IPS DF 4.7 (cell line): Measurements from ENCODE around the gene ZMIZ1.

Experiments used
- DNase-seq: peaks from one replicate; pipeline ENCODE4 v3.0.0-alpha.2; 2013; ENCODE audit warnings: low spot score; ENCODE audit errors: extremely low read depth

The ZMIZ1 gene

GRCh38 chr10:79079054-79079397 lies 10.3 kb downstream of the ZMIZ1 start:
- no peak for DNase-seq

DNA sequence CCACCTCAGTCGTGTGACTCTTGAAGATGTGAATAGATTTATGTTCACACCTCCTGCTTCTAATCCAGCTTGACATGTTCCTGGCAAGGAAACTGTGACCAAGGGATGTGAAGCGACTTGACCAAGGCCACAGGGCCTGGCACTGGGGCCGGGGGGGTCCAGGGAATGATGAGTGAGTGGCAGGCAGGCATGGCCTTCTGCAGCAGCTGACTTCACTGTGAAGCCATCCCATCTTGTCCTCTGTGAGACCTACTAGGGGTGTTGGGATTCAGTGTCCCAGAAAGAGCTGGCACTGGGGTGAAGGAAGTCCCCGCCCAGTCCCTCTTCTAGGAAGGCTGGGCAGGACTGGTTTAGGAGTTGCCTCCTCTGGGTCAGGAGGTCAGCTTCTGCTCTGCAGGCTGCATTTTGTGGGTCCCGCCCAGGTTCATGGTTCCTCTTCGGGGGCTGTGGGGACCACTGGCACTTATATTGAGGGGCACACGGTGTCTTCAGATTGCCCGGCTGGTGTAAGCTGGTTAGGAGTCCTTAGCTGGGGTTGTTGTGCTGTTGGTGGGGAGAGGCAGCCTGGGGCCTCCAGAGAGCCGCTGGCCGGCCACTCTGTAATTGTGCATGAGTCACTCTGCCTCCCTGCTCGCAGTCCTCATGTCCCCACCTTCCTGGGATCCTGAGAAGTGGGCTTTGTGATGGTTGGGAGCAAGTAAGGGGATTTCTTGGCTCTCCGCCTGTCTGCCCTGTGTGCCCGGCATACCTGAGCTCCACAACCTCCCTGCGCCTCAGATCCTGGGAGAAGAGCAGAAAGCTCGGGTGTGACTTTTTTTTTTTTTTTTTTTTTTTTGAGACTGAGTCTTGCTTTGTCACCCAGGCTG lies 11.0 kb downstream of the ZMIZ1 start:
- DNase-seq, result no peak

DNA sequence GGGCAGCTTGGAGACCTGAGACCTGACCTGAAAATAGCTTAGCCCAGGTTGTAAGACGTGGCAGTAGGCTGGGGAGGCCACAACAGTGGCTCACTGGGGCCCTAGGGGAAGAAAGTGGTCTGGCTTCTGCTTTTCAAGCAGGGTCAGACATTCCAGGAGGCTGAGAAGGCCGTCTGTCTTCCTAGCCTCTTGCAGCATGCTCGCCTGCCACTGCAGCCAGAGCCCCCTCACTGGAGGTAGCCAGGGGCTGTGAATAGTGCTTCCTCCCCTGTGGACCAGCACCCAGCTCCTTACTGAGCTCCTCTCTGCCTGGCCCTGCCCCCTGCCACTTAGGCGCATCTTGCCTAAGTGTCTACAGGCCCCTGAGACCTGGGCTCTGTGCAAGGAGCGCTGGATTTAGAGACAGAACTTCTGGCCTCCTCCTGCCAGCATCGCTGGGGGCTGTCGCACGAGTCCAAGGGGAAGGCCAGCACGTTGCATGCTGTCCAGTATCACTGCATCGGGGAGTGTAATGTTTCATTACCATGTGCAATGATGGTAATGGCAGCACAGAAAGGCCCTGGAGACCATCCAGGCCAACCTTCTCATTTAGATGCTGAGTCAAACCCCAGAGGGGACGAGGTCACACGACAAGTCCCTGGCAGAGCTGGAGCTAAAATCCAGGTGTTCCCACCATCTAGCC lies 12.7 kb downstream of the ZMIZ1 start:
- DNase-seq, result no peak

GRCh38 chr10:79082035-79082373 lies 13.2 kb downstream of the ZMIZ1 start:
- DNase-seq, result no peak

GRCh38 chr10:79082631-79083596 lies 14.1 kb downstream of the ZMIZ1 start:
- DNase-seq, result no peak

DNA sequence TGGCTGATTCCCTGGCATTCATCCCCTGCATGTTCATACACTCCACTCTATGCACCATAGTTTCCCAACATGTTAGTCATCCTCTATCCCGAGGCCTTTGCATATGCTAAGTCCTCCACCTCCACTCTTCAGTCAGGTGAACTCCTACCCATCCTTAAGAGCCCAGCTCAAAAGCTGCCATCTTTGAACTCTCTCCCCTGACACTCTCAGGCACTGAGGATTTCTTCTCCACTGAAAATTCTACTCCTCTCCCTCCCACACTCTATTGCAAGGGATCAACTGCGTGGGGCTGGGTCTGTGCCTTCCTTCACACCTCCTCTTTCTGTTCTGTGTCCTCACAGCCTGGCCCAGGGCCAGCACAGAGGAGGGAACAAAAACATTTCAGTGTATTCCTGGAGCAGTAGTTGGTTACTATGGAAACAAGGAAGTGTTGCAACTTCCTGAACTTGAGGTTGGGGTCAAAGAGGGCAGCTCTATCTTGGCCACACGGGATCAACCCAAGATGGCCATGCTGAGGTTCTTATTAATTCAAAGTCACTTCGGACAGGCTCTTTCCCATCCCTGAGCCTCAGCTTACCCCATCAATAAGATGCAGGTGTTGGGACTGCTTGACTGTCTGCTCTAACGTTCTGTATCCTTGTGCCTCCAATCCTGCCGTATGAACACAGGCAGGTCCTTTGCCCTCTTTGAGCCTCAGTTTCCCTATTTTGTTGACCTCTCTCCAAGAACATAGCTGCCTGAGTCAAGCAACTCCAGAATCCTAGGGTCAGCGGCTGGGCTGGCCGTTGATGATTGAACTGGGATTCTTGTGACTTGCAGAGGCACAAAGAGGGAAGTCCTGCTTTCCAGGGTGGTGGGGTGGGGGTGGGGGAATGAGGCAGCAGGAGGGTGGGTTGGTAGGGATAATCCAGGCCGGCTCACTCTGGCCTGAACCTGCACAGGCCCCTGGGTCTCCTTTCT lies 15.5 kb downstream of the ZMIZ1 start:
- DNase-seq, result no peak

- no peak for DNase-seq
These were observed 16.3 kb downstream of the ZMIZ1 start for GRCh38 chr10:79084972-79085597.

- no peak for DNase-seq
These were observed 18.1 kb downstream of the ZMIZ1 start for GRCh38 chr10:79086822-79087221.

DNA sequence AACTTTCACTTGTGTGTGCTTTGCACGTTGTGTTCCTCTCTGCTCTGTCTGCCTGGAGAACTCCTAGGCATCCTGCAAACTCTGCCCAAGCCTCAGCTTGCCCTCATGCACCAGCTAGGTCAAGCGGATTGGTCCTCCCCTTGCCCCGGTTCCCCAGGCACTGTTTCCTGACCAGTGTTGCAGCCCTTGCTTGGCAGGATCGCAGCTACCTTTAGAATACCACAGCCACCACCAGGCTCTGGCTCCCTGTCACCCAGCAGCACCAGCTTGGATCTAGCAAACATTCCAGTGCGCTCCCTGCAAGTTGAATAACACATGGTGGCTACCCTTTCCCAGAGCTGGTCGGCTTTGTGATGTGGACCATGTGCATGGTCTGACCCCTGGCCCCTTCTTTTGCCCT lies 19.0 kb downstream of the ZMIZ1 start:
- no peak for DNase-seq

DNA sequence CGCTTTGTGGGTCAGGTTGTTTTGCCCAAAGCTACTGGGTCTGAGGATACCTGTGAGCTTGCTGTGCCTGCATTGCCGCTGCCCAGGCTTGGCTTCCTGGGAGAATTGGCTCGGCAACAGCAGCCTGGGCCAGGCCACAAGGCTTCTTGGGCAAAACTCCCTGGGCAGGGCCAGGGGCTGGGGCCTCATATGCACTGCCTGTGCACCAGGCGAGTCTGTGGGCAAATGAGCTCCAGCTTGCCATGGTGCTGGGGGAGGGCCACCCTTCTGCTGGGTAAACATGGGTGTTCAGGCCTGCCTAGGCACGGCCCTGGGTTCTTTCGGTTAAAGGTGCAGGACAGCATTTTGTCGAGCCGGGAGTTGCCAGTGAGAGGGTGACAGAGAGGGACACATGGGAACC lies 19.4 kb downstream of the ZMIZ1 start:
- DNase-seq, result no peak

GRCh38 chr10:79088613-79089355 lies 20.0 kb downstream of the ZMIZ1 start:
- no peak for DNase-seq

GRCh38 chr10:79089632-79090031 lies 20.9 kb downstream of the ZMIZ1 start:
- no peak for DNase-seq

DNA sequence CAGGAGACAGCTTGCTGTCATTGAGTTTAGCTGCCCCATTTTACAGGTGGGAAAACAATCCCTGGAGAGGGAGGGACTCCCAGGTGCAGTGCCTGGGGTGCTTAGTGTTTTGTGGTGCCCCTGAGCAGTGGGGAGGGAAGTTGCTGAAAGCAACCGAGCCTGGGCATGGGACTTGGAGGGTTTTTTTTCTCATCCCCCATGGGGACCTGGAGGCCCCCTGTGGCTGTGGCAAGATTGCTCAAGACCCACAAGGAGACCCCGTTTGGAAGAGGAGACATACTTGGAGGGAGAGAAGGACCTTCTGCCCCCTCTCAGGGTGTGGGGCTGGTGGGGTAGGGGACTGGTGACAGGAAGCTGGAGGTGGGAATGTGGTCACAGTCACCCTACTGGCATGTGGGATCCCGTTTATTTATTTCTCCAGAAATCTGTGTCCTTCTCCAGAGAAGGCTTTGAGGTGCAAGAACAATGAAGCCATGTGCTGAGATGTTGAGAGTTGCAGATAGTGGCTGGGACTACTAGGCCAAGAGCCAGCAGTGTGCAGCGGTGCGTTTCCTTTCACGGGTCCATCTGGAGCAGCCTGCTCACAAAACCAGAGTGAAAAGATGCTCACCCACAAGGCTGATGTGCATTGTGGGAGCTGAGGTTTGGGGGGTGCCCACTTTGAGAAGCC lies 21.5 kb downstream of the ZMIZ1 start:
- no peak for DNase-seq

- DNase-seq, result no peak
These were observed 23.6 kb downstream of the ZMIZ1 start for GRCh38 chr10:79092292-79092896.

- DNase-seq, result no peak
These were observed 25.1 kb downstream of the ZMIZ1 start for GRCh38 chr10:79093658-79094411.

- no peak for DNase-seq
These were observed 25.8 kb downstream of the ZMIZ1 start for GRCh38 chr10:79094412-79095175.

DNA sequence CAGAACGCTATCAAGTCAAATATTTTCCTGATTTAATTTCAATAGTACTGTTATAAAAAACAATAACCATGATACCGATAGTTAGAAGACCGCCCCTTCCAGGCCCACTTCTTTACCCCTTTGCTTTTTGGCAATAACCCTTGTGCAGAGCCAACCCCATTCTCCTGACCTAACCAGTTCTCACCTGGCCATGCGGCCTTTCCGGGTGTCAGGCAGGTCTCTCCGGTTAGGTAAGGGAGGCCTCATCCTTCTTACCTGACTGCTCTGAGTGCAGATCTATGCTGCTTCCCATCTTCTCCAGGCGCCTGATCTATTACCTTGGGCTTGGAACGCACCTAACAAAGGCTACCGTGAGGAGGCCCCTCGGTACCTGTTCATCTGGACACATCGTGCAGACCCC lies 26.6 kb downstream of the ZMIZ1 start:
- no peak for DNase-seq
